Ishikawa (cell line): ENCODE measurements around the gene LY6G6D.

Experiments
- CEBPB ChIP-seq: IDR thresholded peaks from 2 replicates; pipeline ENCODE4 v1.6.1; 2012
- EP300 ChIP-seq: IDR thresholded peaks from 2 replicates; pipeline ENCODE4 v1.6.1; 2012; ENCODE audit warnings: borderline replicate concordance
- REST ChIP-seq: IDR thresholded peaks from 2 replicates; pipeline ENCODE4 v1.6.1; 2012; ENCODE audit warnings: low read depth, mild to moderate bottlenecking
- TAF1 ChIP-seq: IDR thresholded peaks from 2 replicates; pipeline ENCODE4 v1.6.1; 2012; ENCODE audit warnings: low read depth, mild to moderate bottlenecking
- YY1 ChIP-seq: IDR thresholded peaks from 2 replicates; pipeline ENCODE4 v1.6.1; 2012; ENCODE audit warnings: low read depth

- no peak for TF ChIP-seq TAF1
- TF ChIP-seq REST = no peak
- TF ChIP-seq EP300 = no peak
- no peak for TF ChIP-seq CEBPB
- no peak for TF ChIP-seq YY1
Measured at GRCh38 chr6:31733734-31734133, 18.6 kb downstream of the LY6G6D start.
